Spleen (tissue), 7 donors: ENCODE data around the gene ESR2.
A peak's percentile ranks its signal among the peaks of the same experiment; 100 is the strongest.

Source experiments
- CTCF ChIP-seq, 11 experiments: fragments of 200-600 bp in 7 of 11; fragments of 450-650 bp in 4 of 11; sonication (generic) in 4 of 11; IDR thresholded peaks in 8 of 11; conservative IDR thresholded peaks in 3 of 11; 1 replicate in 7 of 11; 2 replicates in 4 of 11; pipeline versions ENCODE4 v1.4.0 to v1.8.0; 2016 to 2021; ENCODE audit warnings: antibody characterized with exemption in 11 of 11, inconsistent platforms in 4 of 11, mild to moderate bottlenecking in 1 of 11
- POLR2A ChIP-seq, 3 donors: fragments of 450-650 bp; IDR thresholded peaks; one replicate each; pipeline ENCODE4 v1.5.1; 2017; ENCODE audit warnings: antibody characterized with exemption in 3 of 3, mild to moderate bottlenecking in 1 of 3
- POLR2AphosphoS5 ChIP-seq, 3 donors: sonication (generic); formaldehyde crosslinking; IDR thresholded peaks; one replicate each; pipeline ENCODE4 v1.5.1; 2017; ENCODE audit warnings: antibody characterized with exemption in 3 of 3
- donor health status: DM: no; HTN: no; CAD: no; lungs with moderate emphysema.
- donor health status: DM: no; HTN: no; CAD: no.
- donor health status: DM: no; HTN: no; CAD: no.

- no peak for TF ChIP-seq CTCF (IDR thresholded peaks at IDR 0.05 in 8 of 11, conservative IDR thresholded peaks at IDR 0.05 in 3 of 11)
- TF ChIP-seq POLR2A (IDR thresholded peaks at IDR 0.05): no peak
- TF ChIP-seq POLR2AphosphoS5 (IDR thresholded peaks at IDR 0.05): peak in 2 of 3 donors; percentile 29 to 43
Observed at GRCh38 chr14:64234877-64235651, 59.1 kb downstream of the ESR2 start.
